GM23338 (cell line): ENCODE data around the gene HPD. TPM values are rescaled to one million over a fixed set of nuclear protein-coding genes. Genes with fewer than 3 reads are reported as not detected.
"Not testable (repeated sequence)": the region's sequence is repeated elsewhere in the genome, so short reads cannot be mapped to it uniquely, and the experiment has no call there.

Experiments used
- ATAC-seq: fragments of 200-7000 bp; cut with Tn5 transposase; 3 replicates; pipeline ENCODE4 v1.9.1; 2020
- DNase-seq: peaks from one replicate; pipeline ENCODE4 v3.0.0-alpha.2; 2015; ENCODE audit warnings: low spot score
- H2AFZ ChIP-seq: fragments of 200-600 bp; sonication (generic); 2 replicates; pipeline ENCODE4 v1.8.0; 2016; ENCODE audit warnings: antibody characterized with exemption, mild to moderate bottlenecking, moderate library complexity
- H3F3A ChIP-seq: fragments of 200-600 bp; sonication (generic); replicated peaks from 2 replicates; pipeline ENCODE4 v1.8.0; 2017; ENCODE audit warnings: antibody characterized with exemption, mixed run types, low read depth
- H3K27ac ChIP-seq: fragments of 200-600 bp; sonication (generic); 2 replicates; pipeline ENCODE4 v1.6.1; 2016; ENCODE audit warnings: low read depth
- H3K27me3 ChIP-seq: fragments of 200-600 bp; sonication (generic); 2 replicates; pipeline ENCODE4 v1.8.0; 2016; ENCODE audit warnings: mild to moderate bottlenecking, mixed run types, moderate library complexity; ENCODE audit not compliant: insufficient read depth
- H3K36me3 ChIP-seq: fragments of 200-600 bp; sonication (generic); 2 replicates; pipeline ENCODE4 v1.8.0; 2016; ENCODE audit warnings: mild to moderate bottlenecking; ENCODE audit not compliant: insufficient read depth
- H3K4me1 ChIP-seq: fragments of 200-600 bp; sonication (generic); 2 replicates; pipeline ENCODE4 v1.8.0; 2016; ENCODE audit warnings: mild to moderate bottlenecking, moderate library complexity; ENCODE audit not compliant: insufficient read depth
- H3K4me2 ChIP-seq: fragments of 200-600 bp; sonication (generic); 2 replicates; pipeline ENCODE4 v1.7.1; 2017; ENCODE audit warnings: mixed run types
- H3K4me3 ChIP-seq: fragments of 200-600 bp; sonication (generic); 2 replicates; pipeline ENCODE4 v1.6.1; 2016; ENCODE audit warnings: mixed run types
- H3K79me2 ChIP-seq: fragments of 200-600 bp; sonication (generic); replicated peaks from 2 replicates; pipeline ENCODE4 v1.8.0; 2017; ENCODE audit warnings: mild to moderate bottlenecking; ENCODE audit not compliant: insufficient read depth
- H3K9me2 ChIP-seq: fragments of 200-600 bp; sonication (generic); 2 replicates; pipeline ENCODE4 v1.8.0; 2017; ENCODE audit not compliant: insufficient read depth
- H4K20me1 ChIP-seq: fragments of 200-600 bp; sonication (generic); replicated peaks from 2 replicates; pipeline ENCODE4 v1.8.0; 2017; ENCODE audit warnings: mild to moderate bottlenecking; ENCODE audit not compliant: insufficient read depth
- H3K27ac Mint-ChIP-seq: 2 replicates; pipeline ENCODE4 v1.8.0; 2020; ENCODE audit warnings: inconsistent platforms, mild to moderate bottlenecking, moderate library complexity, mixed read lengths
- H3K27me3 Mint-ChIP-seq: 3 replicates; pipeline ENCODE4 v1.8.0; 2022; ENCODE audit warnings: low read depth, mild to moderate bottlenecking, moderate library complexity, mixed read lengths, inconsistent platforms; ENCODE audit not compliant: insufficient read depth, poor library complexity
- H3K36me3 Mint-ChIP-seq: 3 replicates; pipeline ENCODE4 v1.8.0; 2021; ENCODE audit warnings: low read depth, mild to moderate bottlenecking, inconsistent platforms, moderate library complexity, mixed read lengths
- H3K4me1 Mint-ChIP-seq: 3 replicates; pipeline ENCODE4 v1.8.0; 2020; ENCODE audit warnings: mild to moderate bottlenecking, inconsistent platforms, mixed read lengths
- H3K4me3 Mint-ChIP-seq: 3 replicates; pipeline ENCODE4 v1.8.0; 2021; ENCODE audit warnings: moderate library complexity, mild to moderate bottlenecking, inconsistent platforms, mixed read lengths
- H3K9me3 Mint-ChIP-seq: 3 replicates; pipeline ENCODE4 v1.8.0; 2020; ENCODE audit warnings: moderate library complexity, mild to moderate bottlenecking, inconsistent platforms, mixed read lengths
- CREB1 ChIP-seq: fragments of 250-450 bp; sonication (Bioruptor Pico); IDR thresholded peaks from 2 replicates; pipeline ENCODE4 v1.5.0; 2020; ENCODE audit warnings: low read depth, mild to moderate bottlenecking, moderate library complexity
- ETS1 ChIP-seq: IDR thresholded peaks from 2 replicates; pipeline ENCODE4 v1.6.1; 2016; ENCODE audit warnings: antibody characterized with exemption
- EZH2 ChIP-seq: fragments of 200-600 bp; sonication (generic); IDR thresholded peaks from one replicate; pipeline ENCODE4 v1.8.0; 2017; ENCODE audit warnings: antibody characterized with exemption, mild to moderate bottlenecking, low read depth; ENCODE audit not compliant: unreplicated experiment
- EZH2phosphoT487 ChIP-seq: fragments of 200-600 bp; sonication (generic); IDR thresholded peaks from one replicate; pipeline ENCODE4 v1.8.1; 2018; ENCODE audit warnings: antibody characterized with exemption; ENCODE audit not compliant: unreplicated experiment
- NANOG ChIP-seq: IDR thresholded peaks from 2 replicates; pipeline ENCODE4 v1.6.1; 2016; ENCODE audit warnings: antibody characterized with exemption, borderline replicate concordance
- ZNF114 ChIP-seq: fragments of 250-450 bp; sonication (Bioruptor Pico); IDR thresholded peaks from 2 replicates; pipeline ENCODE4 v1.5.0; 2020; ENCODE audit warnings: mild to moderate bottlenecking, moderate library complexity
- polyA plus RNA-seq: library from polyadenylated mRNA; unstranded; fragments of >200 nt; fragmentation: Nextera tagmentation; extraction: Ambion mirVana; gene quantifications from 2 replicates; pipeline ENCODE4 v1.2.1, GENCODE V29; 2016
- total RNA-seq: library from RNA; depleted of rRNA; stranded (reverse); fragments of >200 nt; shearing (Covaris generic); gene quantifications from 2 replicates; pipeline ENCODE4 v1.2.3, GENCODE V29; 2014
- TF ChIP-seq, protein P1 (sequence below), 2 experiments: fragments of 200-600 bp in 1 of 2; sonication (generic) in 1 of 2; conservative IDR thresholded peaks; 2 replicates each; pipeline versions ENCODE4 v1.5.1 to v1.6.1; 2016 to 2017; ENCODE audit warnings: antibody characterized with exemption in 2 of 2, low read depth in 2 of 2, mild to moderate bottlenecking in 2 of 2, moderate library complexity in 1 of 2

HPD gene
- total and polyA plus RNA-seq, 2 experiments from 2014 or later: not detected

DNA sequence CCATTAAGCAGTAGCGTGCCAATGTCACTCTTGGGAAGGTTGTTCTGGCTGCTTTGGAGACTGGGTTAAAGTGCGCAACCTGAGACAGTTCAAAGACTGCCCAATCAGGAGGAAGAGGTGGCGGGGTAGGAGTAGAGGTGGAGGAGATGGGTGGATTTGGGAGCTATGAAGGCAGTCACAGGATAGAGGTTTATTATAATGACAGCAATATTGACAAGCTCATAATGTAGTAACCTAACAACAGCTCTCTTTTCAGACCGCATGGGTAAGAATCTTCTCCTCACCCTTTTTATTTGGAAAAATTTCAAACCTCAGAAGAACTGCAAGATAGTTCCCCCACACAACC is 24.6 kb upstream of the HPD start:
- DNase-seq: peak; percentile 52
- Histone ChIP-seq H3K27ac (no peak overlapping the region), H3K79me2 (no peaks in the 10 kb centered on the region), H3K4me3 (no peak overlapping the region), H4K20me1 (no peaks in the 10 kb centered on the region), H2AFZ (peak overlapping the region; percentile 57), H3K36me3 (no peaks in the 10 kb centered on the region), H3K4me2 (no peak overlapping the region), H3K27me3 (no peaks in the 10 kb centered on the region), H3K9me2 (peaks cover 8% of the 10 kb centered on the region; the same call in 1 of the 2 replicates), H3K4me1 (no peaks in the 10 kb centered on the region), H3F3A (0 out of 2 replicates have a peak, but pooled peaks cover 6% of the 10 kb centered on the region)
- Mint-ChIP-seq H3K27me3 (peaks cover 4% of the 10 kb centered on the region), H3K36me3 (no peaks in the 10 kb centered on the region), H3K4me1 (peaks cover 10% of the 10 kb centered on the region), H3K27ac (no peak overlapping the region), H3K9me3 (no peaks in the 10 kb centered on the region), H3K4me3 (no peak overlapping the region)
- peak; percentile 94 for ATAC-seq
- no peak for TF ChIP-seq EZH2

GRCh38 chr12:121876080-121876447 is 17.4 kb upstream of the HPD start:
- not testable (repeated sequence) for H3K4me3 Mint-ChIP-seq, H4K20me1 ChIP-seq, H3K27me3 Mint-ChIP-seq, H3K27ac ChIP-seq, H3K79me2 ChIP-seq, H3K27ac Mint-ChIP-seq, H3K36me3 ChIP-seq, H3K4me1 Mint-ChIP-seq, H3F3A ChIP-seq, ATAC-seq, H3K4me1 ChIP-seq, H3K36me3 Mint-ChIP-seq, H3K9me3 Mint-ChIP-seq, H3K4me3 ChIP-seq, H2AFZ ChIP-seq, H3K4me2 ChIP-seq, H3K27me3 ChIP-seq, DNase-seq, H3K9me2 ChIP-seq

GRCh38 chr12:121875582-121875981 is 16.9 kb upstream of the HPD start:
- Histone ChIP-seq H3F3A (no peaks in the 10 kb centered on the region), H3K79me2 (no peaks in the 10 kb centered on the region), H3K9me2 (no peaks in the 10 kb centered on the region), H3K27ac (no peak overlapping the region), H3K4me3 (no peak overlapping the region), H2AFZ (no peak overlapping the region), H3K4me2 (no peak overlapping the region), H3K4me1 (no peaks in the 10 kb centered on the region), H3K27me3 (no peaks in the 10 kb centered on the region), H4K20me1 (no peaks in the 10 kb centered on the region), H3K36me3 (no peaks in the 10 kb centered on the region)
- TF ChIP-seq EZH2phosphoT487: no peak
- no peak for TF ChIP-seq ZNF114 (CRISPR knock-in tag)
- no peak for TF ChIP-seq NANOG
- TF ChIP-seq ETS1: no peak
- no peak for TF ChIP-seq CREB1
- TF ChIP-seq, protein P1, sequence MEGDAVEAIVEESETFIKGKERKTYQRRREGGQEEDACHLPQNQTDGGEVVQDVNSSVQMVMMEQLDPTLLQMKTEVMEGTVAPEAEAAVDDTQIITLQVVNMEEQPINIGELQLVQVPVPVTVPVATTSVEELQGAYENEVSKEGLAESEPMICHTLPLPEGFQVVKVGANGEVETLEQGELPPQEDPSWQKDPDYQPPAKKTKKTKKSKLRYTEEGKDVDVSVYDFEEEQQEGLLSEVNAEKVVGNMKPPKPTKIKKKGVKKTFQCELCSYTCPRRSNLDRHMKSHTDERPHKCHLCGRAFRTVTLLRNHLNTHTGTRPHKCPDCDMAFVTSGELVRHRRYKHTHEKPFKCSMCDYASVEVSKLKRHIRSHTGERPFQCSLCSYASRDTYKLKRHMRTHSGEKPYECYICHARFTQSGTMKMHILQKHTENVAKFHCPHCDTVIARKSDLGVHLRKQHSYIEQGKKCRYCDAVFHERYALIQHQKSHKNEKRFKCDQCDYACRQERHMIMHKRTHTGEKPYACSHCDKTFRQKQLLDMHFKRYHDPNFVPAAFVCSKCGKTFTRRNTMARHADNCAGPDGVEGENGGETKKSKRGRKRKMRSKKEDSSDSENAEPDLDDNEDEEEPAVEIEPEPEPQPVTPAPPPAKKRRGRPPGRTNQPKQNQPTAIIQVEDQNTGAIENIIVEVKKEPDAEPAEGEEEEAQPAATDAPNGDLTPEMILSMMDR (conservative IDR thresholded peaks at IDR 0.05; ENCODE audit: low read depth in 2 of 2): no peak
- no peaks in the 10 kb centered on the region for H3K9me3 Mint-ChIP-seq
- H3K36me3 Mint-ChIP-seq: no peaks in the 10 kb centered on the region
- DNase-seq (no peak), ATAC-seq (no peak)
- H3K4me3 Mint-ChIP-seq: no peak overlapping the region
- H3K27me3 Mint-ChIP-seq: peaks cover 3% of the 10 kb centered on the region
- no peak overlapping the region for H3K27ac Mint-ChIP-seq
- H3K4me1 Mint-ChIP-seq: no peaks in the 10 kb centered on the region
